DND-41 (cell line): Measurements from ENCODE around the gene TASOR2.

Experiments used
- ATAC-seq: fragments of 200-7000 bp; cut with Tn5 transposase; 3 replicates; pipeline ENCODE4 v1.9.1; 2021; ENCODE audit warnings: low read depth; ENCODE audit not compliant: insufficient read depth
- DNase-seq: peaks from one replicate; pipeline ENCODE4 v3.0.0-alpha.2; 2020
- H2AFZ ChIP-seq: 2 replicates; pipeline ENCODE4 v1.6.0; 2012; ENCODE audit warnings: low read depth, low read length
- H3K27ac ChIP-seq: 2 replicates; pipeline ENCODE4 v1.5.1; 2012; ENCODE audit warnings: low read length, inconsistent platforms
- H3K27me3 ChIP-seq: fragments of 200-600 bp; sonication (generic); 2 replicates; pipeline ENCODE4 v1.6.0; 2012; ENCODE audit warnings: low read length, mild to moderate bottlenecking, inconsistent platforms; ENCODE audit not compliant: insufficient read depth, poor library complexity
- H3K36me3 ChIP-seq: 2 replicates; pipeline ENCODE4 v1.5.1; 2012; ENCODE audit warnings: low read length, inconsistent platforms; ENCODE audit not compliant: insufficient read depth
- H3K4me1 ChIP-seq: 2 replicates; pipeline ENCODE4 v1.5.1; 2012; ENCODE audit warnings: mild to moderate bottlenecking, low read length; ENCODE audit not compliant: insufficient read depth
- H3K4me2 ChIP-seq: 2 replicates; pipeline ENCODE4 v1.6.0; 2012; ENCODE audit warnings: mild to moderate bottlenecking, moderate library complexity, low read length, inconsistent platforms; ENCODE audit not compliant: insufficient read depth
- H3K4me3 ChIP-seq, 2 experiments: fragments of 200-600 bp in 1 of 2; shearing (Covaris generic) in 1 of 2; 2 replicates each; pipeline ENCODE4 v1.5.1; 2012 to 2016; ENCODE audit warnings: inconsistent platforms in 2 of 2, low read length in 2 of 2, mild to moderate bottlenecking in 2 of 2, low read depth in 1 of 2, moderate library complexity in 1 of 2
- H3K79me2 ChIP-seq: 2 replicates; pipeline ENCODE4 v1.6.0; 2012; ENCODE audit warnings: low read length, inconsistent platforms; ENCODE audit not compliant: insufficient read depth
- H3K9ac ChIP-seq: 2 replicates; pipeline ENCODE4 v1.6.0; 2012; ENCODE audit warnings: low read depth, mild to moderate bottlenecking, inconsistent platforms, low read length, moderate library complexity
- H3K9me3 ChIP-seq: 2 replicates; pipeline ENCODE4 v1.5.1; 2012; ENCODE audit warnings: low read length, moderate library complexity, mild to moderate bottlenecking, inconsistent platforms; ENCODE audit not compliant: insufficient read depth, severe bottlenecking
- H4K20me1 ChIP-seq: 2 replicates; pipeline ENCODE4 v1.6.0; 2012; ENCODE audit warnings: low read length; ENCODE audit not compliant: insufficient read depth
- EZH2 ChIP-seq: IDR thresholded peaks from 3 replicates; pipeline ENCODE4 v1.6.1; 2012; ENCODE audit warnings: borderline replicate concordance, low read depth, mild to moderate bottlenecking, moderate library complexity, low read length, inconsistent platforms; ENCODE audit not compliant: severe bottlenecking
- TF ChIP-seq, protein P1 (sequence below): IDR thresholded peaks from 2 replicates; pipeline ENCODE4 v1.5.1; 2012; ENCODE audit warnings: borderline replicate concordance, low read length, moderate library complexity, mild to moderate bottlenecking; ENCODE audit not compliant: poor library complexity, severe bottlenecking; ENCODE audit errors: extremely low read depth

The TASOR2 gene

DNA sequence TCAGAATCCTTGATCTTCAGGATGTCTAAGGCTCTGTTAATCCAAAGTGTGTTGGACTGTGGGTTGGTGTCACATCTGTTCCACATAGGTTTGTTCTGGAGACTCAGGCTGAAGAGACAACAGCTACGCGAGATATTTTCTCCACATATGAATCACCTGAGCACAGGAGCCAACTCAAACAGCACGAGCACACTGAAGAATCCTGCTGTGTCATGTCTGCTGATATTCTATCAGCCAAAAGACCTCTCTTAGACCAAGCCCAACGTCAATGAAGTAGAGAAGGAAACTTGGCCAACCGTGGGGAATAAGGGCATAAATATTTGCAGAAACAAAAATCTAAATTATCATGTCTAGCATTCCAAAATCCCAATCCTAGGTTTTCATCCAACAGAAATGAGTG lies 2.7 kb upstream of the TASOR2 start:
- no peak overlapping the region for H3K4me3 ChIP-seq
- H3K4me2 ChIP-seq: no peak overlapping the region
- peaks cover 21% of the 10 kb centered on the region for H3K4me1 ChIP-seq
- no peak overlapping the region for H3K27ac ChIP-seq
- ATAC-seq (no peak), DNase-seq (no peak)
- no peak overlapping the region for H2AFZ ChIP-seq
- H3K27me3 ChIP-seq: peaks cover 12% of the 10 kb centered on the region
- H3K36me3 ChIP-seq: no peaks in the 10 kb centered on the region; the same call in 1 of the 2 replicates
- peaks cover 23% of the 10 kb centered on the region for H3K79me2 ChIP-seq
- no peaks in the 10 kb centered on the region for H3K9me3 ChIP-seq
- peaks cover 14% of the 10 kb centered on the region; the same call in 1 of the 2 replicates for H4K20me1 ChIP-seq
- TF ChIP-seq EZH2: no peak
- no peak overlapping the region for H3K9ac ChIP-seq

GRCh38 chr10:5683065-5683464 lies 1.6 kb upstream of the TASOR2 start:
- no peak overlapping the region for H3K27ac ChIP-seq
- peaks cover 34% of the 10 kb centered on the region for H3K79me2 ChIP-seq
- peak overlapping the region; percentile 37; the same call in 1 of the 2 replicates for H2AFZ ChIP-seq
- H3K36me3 ChIP-seq: no peaks in the 10 kb centered on the region; the same call in 1 of the 2 replicates
- no peak for TF ChIP-seq EZH2
- TF ChIP-seq, protein P1, sequence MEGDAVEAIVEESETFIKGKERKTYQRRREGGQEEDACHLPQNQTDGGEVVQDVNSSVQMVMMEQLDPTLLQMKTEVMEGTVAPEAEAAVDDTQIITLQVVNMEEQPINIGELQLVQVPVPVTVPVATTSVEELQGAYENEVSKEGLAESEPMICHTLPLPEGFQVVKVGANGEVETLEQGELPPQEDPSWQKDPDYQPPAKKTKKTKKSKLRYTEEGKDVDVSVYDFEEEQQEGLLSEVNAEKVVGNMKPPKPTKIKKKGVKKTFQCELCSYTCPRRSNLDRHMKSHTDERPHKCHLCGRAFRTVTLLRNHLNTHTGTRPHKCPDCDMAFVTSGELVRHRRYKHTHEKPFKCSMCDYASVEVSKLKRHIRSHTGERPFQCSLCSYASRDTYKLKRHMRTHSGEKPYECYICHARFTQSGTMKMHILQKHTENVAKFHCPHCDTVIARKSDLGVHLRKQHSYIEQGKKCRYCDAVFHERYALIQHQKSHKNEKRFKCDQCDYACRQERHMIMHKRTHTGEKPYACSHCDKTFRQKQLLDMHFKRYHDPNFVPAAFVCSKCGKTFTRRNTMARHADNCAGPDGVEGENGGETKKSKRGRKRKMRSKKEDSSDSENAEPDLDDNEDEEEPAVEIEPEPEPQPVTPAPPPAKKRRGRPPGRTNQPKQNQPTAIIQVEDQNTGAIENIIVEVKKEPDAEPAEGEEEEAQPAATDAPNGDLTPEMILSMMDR: no peak
- ATAC-seq (no peak), DNase-seq (no peak)
- H3K4me1 ChIP-seq: peaks cover 30% of the 10 kb centered on the region
- peaks cover 22% of the 10 kb centered on the region; the same call in 1 of the 2 replicates for H4K20me1 ChIP-seq
- H3K9ac ChIP-seq: no peak overlapping the region
- H3K27me3 ChIP-seq: peaks cover 7% of the 10 kb centered on the region
- no peak overlapping the region for H3K4me2 ChIP-seq
- H3K4me3 ChIP-seq: no peak overlapping the region
- no peaks in the 10 kb centered on the region for H3K9me3 ChIP-seq

DNA sequence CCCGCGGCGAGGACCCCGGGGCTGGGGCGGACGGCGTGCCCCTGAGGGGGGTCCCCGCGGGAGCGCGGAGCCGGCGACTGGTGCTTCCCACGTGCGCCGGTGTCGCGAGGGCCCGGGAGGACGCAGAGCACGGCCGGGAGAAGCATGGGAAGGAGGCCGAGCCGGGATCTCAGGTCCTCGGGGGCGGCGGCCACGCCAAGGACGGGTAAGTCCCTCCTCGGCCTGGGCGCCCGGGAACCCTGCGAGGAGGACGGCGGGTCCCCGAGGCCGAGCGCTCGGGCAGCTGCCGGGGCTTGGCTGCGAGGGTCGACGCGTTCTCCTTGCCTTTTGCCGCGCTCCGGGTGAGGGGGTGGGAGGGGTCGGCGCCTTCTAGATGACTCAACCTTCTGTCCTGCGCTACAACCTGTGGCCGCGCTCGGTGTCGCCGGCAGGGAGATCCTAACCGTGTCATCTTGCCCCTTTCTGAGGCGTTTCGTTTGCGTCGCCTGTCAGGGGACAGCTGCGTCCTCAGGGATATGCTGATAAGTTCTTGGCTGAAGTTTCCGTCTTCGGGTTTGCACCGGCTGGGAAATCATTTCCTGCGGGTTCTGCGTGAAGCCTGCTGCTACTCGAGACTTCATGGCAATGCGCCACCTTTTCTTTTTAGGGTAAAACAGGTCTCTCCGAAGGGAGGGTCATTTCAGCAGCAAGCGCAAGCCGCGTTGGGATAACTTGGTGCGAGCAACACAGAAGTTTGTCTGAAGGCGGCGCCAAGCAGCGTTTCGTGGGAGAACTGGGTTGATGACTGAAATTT lies 529 bp downstream of the TASOR2 start:
- Histone ChIP-seq H4K20me1 (peaks cover 36% of the 10 kb centered on the region; the same call in 1 of the 2 replicates), H3K27ac (peak overlapping the region; percentile 78), H3K4me2 (peak overlapping the region; percentile 81), H3K36me3 (no peaks in the 10 kb centered on the region; the same call in none of the 2 replicates), H3K79me2 (peaks cover 55% of the 10 kb centered on the region), H3K9me3 (no peaks in the 10 kb centered on the region), H2AFZ (peak overlapping the region; percentile 81), H3K4me1 (peaks cover 37% of the 10 kb centered on the region), H3K4me3 (peak overlapping the region; percentile 36 to 73), H3K9ac (peak overlapping the region; percentile 86), H3K27me3 (no peaks in the 10 kb centered on the region)
- DNase-seq: peak; percentile 65
- peak; percentile 58 for ATAC-seq
- TF ChIP-seq EZH2: no peak
- TF ChIP-seq, protein P1: peak; percentile 65

DNA sequence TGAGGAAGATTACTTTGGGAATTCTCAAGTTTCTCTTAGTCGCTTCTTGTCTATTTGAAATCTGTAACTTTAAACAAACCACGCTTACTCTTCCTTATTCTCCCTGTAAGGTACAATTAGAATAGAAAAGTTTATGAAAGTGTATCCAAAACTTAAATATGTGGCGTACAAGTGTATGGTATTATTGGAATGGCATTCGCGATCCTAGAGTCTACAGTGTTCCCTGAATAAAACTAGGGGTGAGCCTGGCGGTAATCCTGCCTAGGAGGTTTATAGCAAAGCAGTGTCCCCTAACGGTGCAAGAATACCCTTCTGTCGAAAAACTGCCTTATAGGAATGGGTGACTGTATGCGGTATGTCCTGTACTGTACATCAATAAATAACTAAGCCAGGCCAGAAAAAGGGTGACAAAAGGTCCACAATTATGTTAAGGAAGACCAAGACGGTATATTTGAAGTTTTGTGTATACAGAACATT lies 1.2 kb downstream of the TASOR2 start:
- peak overlapping the region; percentile 86 for H3K9ac ChIP-seq
- H3K27ac ChIP-seq: peak overlapping the region; percentile 78
- DNase-seq: no peak
- H3K9me3 ChIP-seq: no peaks in the 10 kb centered on the region
- H3K79me2 ChIP-seq: peaks cover 62% of the 10 kb centered on the region
- H3K4me1 ChIP-seq: peaks cover 37% of the 10 kb centered on the region
- no peak for TF ChIP-seq EZH2
- TF ChIP-seq, protein P1: no peak
- peak overlapping the region; percentile 81 for H3K4me2 ChIP-seq
- no peak for ATAC-seq
- H3K36me3 ChIP-seq: no peaks in the 10 kb centered on the region; the same call in none of the 2 replicates
- peaks cover 42% of the 10 kb centered on the region; the same call in 1 of the 2 replicates for H4K20me1 ChIP-seq
- no peaks in the 10 kb centered on the region for H3K27me3 ChIP-seq
- H3K4me3 ChIP-seq: peak overlapping the region; percentile 36 to 73
- H2AFZ ChIP-seq: peak overlapping the region; percentile 81; the same call in 1 of the 2 replicates
